ENCODE results near the gene ATL3. TPM values are rescaled to one million over a fixed set of nuclear protein-coding genes. Genes with fewer than 3 reads are reported as not detected.
"Not testable (repeated sequence)": the region's sequence is repeated elsewhere in the genome, so short reads cannot be mapped to it uniquely, and the experiment has no call there.

ATL3 gene
- total and polyA plus RNA-seq, 7 experiments from 2014 or later: 13.8 to 33.3 (median 26.8) TPM

- ATAC-seq (no peak), DNase-seq (no peak)
- no peaks in the 10 kb centered on the region for H3K9me3 ChIP-seq (ENCODE audit: control insufficient read depth in 2 of 3, low read length in 3 of 3)
- no peaks in the 10 kb centered on the region for H3K4me1 ChIP-seq (ENCODE audit: control insufficient read depth in 2 of 2, insufficient read depth in 2 of 2, low read length in 2 of 2)
- CTCF ChIA-PET: no interaction called here
- H3K27me3 ChIP-seq (ENCODE audit: control insufficient read depth in 2 of 2, insufficient read depth in 2 of 2, low read length in 2 of 2): no peaks in the 10 kb centered on the region
- H3K4me3 ChIP-seq (ENCODE audit: low read length): no peak overlapping the region
- Mint-ChIP-seq H3K36me3 (peaks cover 0 to 22% (median 12%) of the 10 kb centered on the region in 5 donors), H3K27me3 (no peaks in the 10 kb centered on the region), H3K9me3 (no peaks in the 10 kb centered on the region), H3K27ac (peak overlapping the region in 1 of 9 donors; percentile 43), H3K4me3 (no peak overlapping the region), H3K4me1 (peaks cover 2 to 16% (median 14%) of the 10 kb centered on the region in 7 donors)
- POLR2A ChIA-PET: no interaction called here
- H3K27ac ChIP-seq (ENCODE audit: low read depth, low read length): no peak overlapping the region
- intact Hi-C loops (cut with micrococcal nuclease): no loop called here
- no peaks in the 10 kb centered on the region for H3K36me3 ChIP-seq (ENCODE audit: control insufficient read depth in 2 of 3, insufficient read depth in 3 of 3, low read length in 3 of 3)
These were observed 28.0 kb upstream of the ATL3 start for GRCh38 chr11:63698976-63699733.

- H3K27ac Mint-ChIP-seq: no peak overlapping the region
These were observed 23.4 kb upstream of the ATL3 start for GRCh38 chr11:63694596-63694995.

GRCh38 chr11:63687845-63688244, 16.7 kb upstream of the ATL3 start:
- CTCF ChIA-PET: interaction anchor here (0.6 kb wide), 1 partner anchor 229 kb away, joined by 3 read pairs; no protein-coding TSS in a partner anchor
- Histone ChIP-seq H3K9me3 (ENCODE audit: control insufficient read depth in 2 of 3, low read length in 3 of 3) (no peaks in the 10 kb centered on the region), H3K27me3 (ENCODE audit: control insufficient read depth in 2 of 2, insufficient read depth in 2 of 2, low read length in 2 of 2) (no peaks in the 10 kb centered on the region), H3K27ac (ENCODE audit: low read depth, low read length) (no peak overlapping the region), H3K36me3 (ENCODE audit: control insufficient read depth in 2 of 3, insufficient read depth in 3 of 3, low read length in 3 of 3) (no peaks in the 10 kb centered on the region), H3K4me3 (ENCODE audit: low read length) (no peak overlapping the region), H3K4me1 (ENCODE audit: control insufficient read depth in 2 of 2, insufficient read depth in 2 of 2, low read length in 2 of 2) (peaks cover 0 to under 1% of the 10 kb centered on the region in 2 donors)
- peaks cover 17 to 36% (median 23%) of the 10 kb centered on the region in 7 donors for H3K4me1 Mint-ChIP-seq
- no peak overlapping the region for H3K4me3 Mint-ChIP-seq
- H3K27me3 Mint-ChIP-seq: no peaks in the 10 kb centered on the region
- H3K9me3 Mint-ChIP-seq: no peaks in the 10 kb centered on the region
- H3K27ac Mint-ChIP-seq: no peak overlapping the region
- intact Hi-C loops (cut with micrococcal nuclease): loop anchor here in 1 of 2 donors (2.0 kb wide), 1 partner anchor 17 kb away; the partner anchor contains the start of gene ATL3
- ATAC-seq: no peak
- DNase-seq: no peak
- POLR2A ChIA-PET: no interaction called here
- peaks cover 0 to 6% (median 3%) of the 10 kb centered on the region in 5 donors for H3K36me3 Mint-ChIP-seq

More at GRCh38 chr11:63694596-63694995, 23.4 kb upstream of the ATL3 start:
- Mint-ChIP-seq H3K9me3 (no peaks in the 10 kb centered on the region), H3K4me3 (no peak overlapping the region), H3K27me3 (no peaks in the 10 kb centered on the region), H3K4me1 (peaks cover 0 to 21% (median 9%) of the 10 kb centered on the region in 7 donors), H3K36me3 (peaks cover 0 to 19% (median 8%) of the 10 kb centered on the region in 5 donors)
- ATAC-seq: no peak
- no peak overlapping the region for H3K4me3 ChIP-seq (ENCODE audit: low read length)
- H3K27ac ChIP-seq (ENCODE audit: low read depth, low read length): no peak overlapping the region
- H3K9me3 ChIP-seq (ENCODE audit: control insufficient read depth in 2 of 3, low read length in 3 of 3): no peaks in the 10 kb centered on the region
- DNase-seq: no peak
- no peaks in the 10 kb centered on the region for H3K27me3 ChIP-seq (ENCODE audit: control insufficient read depth in 2 of 2, insufficient read depth in 2 of 2, low read length in 2 of 2)
- no peaks in the 10 kb centered on the region for H3K36me3 ChIP-seq (ENCODE audit: control insufficient read depth in 2 of 3, insufficient read depth in 3 of 3, low read length in 3 of 3)
- CTCF ChIA-PET: interaction anchor here (0.9 kb wide), 1 partner anchor 44 kb away, joined by 3 read pairs; no protein-coding TSS in a partner anchor
- no peaks in the 10 kb centered on the region for H3K4me1 ChIP-seq (ENCODE audit: control insufficient read depth in 2 of 2, insufficient read depth in 2 of 2, low read length in 2 of 2)
- POLR2A ChIA-PET: no interaction called here
- intact Hi-C loops (cut with micrococcal nuclease): no loop called here

- POLR2A ChIA-PET: no interaction called here
- H3K4me1 ChIP-seq (ENCODE audit: control insufficient read depth in 2 of 2, insufficient read depth in 2 of 2, low read length in 2 of 2): peaks cover 0 to 9% of the 10 kb centered on the region in 2 donors
- H3K9me3 ChIP-seq (ENCODE audit: control insufficient read depth in 2 of 3, low read length in 3 of 3): no peaks in the 10 kb centered on the region
- no peak overlapping the region for H3K4me3 Mint-ChIP-seq
- H3K36me3 ChIP-seq (ENCODE audit: control insufficient read depth in 2 of 3, insufficient read depth in 3 of 3, low read length in 3 of 3): no peaks in the 10 kb centered on the region
- no peak overlapping the region for H3K27ac ChIP-seq (ENCODE audit: low read depth, low read length)
- no peaks in the 10 kb centered on the region for H3K27me3 Mint-ChIP-seq
- H3K36me3 Mint-ChIP-seq: peaks cover 0 to 6% (median 3%) of the 10 kb centered on the region in 5 donors
- ATAC-seq (no peak), DNase-seq (no peak)
- intact Hi-C loops (cut with micrococcal nuclease): loop anchor here in 1 of 2 donors (2.0 kb wide), 1 partner anchor 16 kb away; the partner anchor contains the start of gene ATL3
- no peak overlapping the region for H3K4me3 ChIP-seq (ENCODE audit: low read length)
- H3K9me3 Mint-ChIP-seq: no peaks in the 10 kb centered on the region
- peaks cover 26 to 45% (median 33%) of the 10 kb centered on the region in 7 donors for H3K4me1 Mint-ChIP-seq
- no peak overlapping the region for H3K27ac Mint-ChIP-seq
- CTCF ChIA-PET: no interaction called here
- H3K27me3 ChIP-seq (ENCODE audit: control insufficient read depth in 2 of 2, insufficient read depth in 2 of 2, low read length in 2 of 2): no peaks in the 10 kb centered on the region
These were observed 15.8 kb upstream of the ATL3 start for GRCh38 chr11:63686926-63687325.

- ChIA-PET CTCF (interaction anchor here (1.0 to 1.6 kb wide), 2 partner anchors 16 to 53 kb away, joined by 3 to 4 read pairs; no protein-coding TSS in a partner anchor), POLR2A (interaction anchor here (0.6 kb wide), 2 partner anchors 12 to 16 kb away, joined by 3 to 4 read pairs; no protein-coding TSS in a partner anchor)
- H3K27ac ChIP-seq (ENCODE audit: low read depth, low read length); H3K4me3 Mint-ChIP-seq; intact Hi-C loops (cut with micrococcal nuclease); H3K9me3 ChIP-seq (ENCODE audit: control insufficient read depth in 2 of 3, low read length in 3 of 3); H3K36me3 ChIP-seq (ENCODE audit: control insufficient read depth in 2 of 3, insufficient read depth in 3 of 3, low read length in 3 of 3); H3K4me3 ChIP-seq (ENCODE audit: low read length); H3K27me3 Mint-ChIP-seq; H3K27ac Mint-ChIP-seq; DNase-seq; H3K36me3 Mint-ChIP-seq; H3K9me3 Mint-ChIP-seq; ATAC-seq; H3K27me3 ChIP-seq (ENCODE audit: control insufficient read depth in 2 of 2, insufficient read depth in 2 of 2, low read length in 2 of 2): not testable (repeated sequence)
- peaks cover 6 to 17% of the 10 kb centered on the region in 2 donors for H3K4me1 ChIP-seq (ENCODE audit: control insufficient read depth in 2 of 2, insufficient read depth in 2 of 2, low read length in 2 of 2)
- H3K4me1 Mint-ChIP-seq: peaks cover 33 to 49% (median 37%) of the 10 kb centered on the region in 7 donors
These were observed 14.1 kb upstream of the ATL3 start for GRCh38 chr11:63685158-63685721.

- Histone ChIP-seq H3K27me3 (ENCODE audit: control insufficient read depth in 2 of 2, insufficient read depth in 2 of 2, low read length in 2 of 2) (no peaks in the 10 kb centered on the region), H3K27ac (ENCODE audit: low read depth, low read length) (peak overlapping the region; percentile 69), H3K36me3 (ENCODE audit: control insufficient read depth in 2 of 3, insufficient read depth in 3 of 3, low read length in 3 of 3) (no peaks in the 10 kb centered on the region), H3K9me3 (ENCODE audit: control insufficient read depth in 2 of 3, low read length in 3 of 3) (no peaks in the 10 kb centered on the region), H3K4me1 (ENCODE audit: control insufficient read depth in 2 of 2, insufficient read depth in 2 of 2, low read length in 2 of 2) (peaks cover 6 to 17% of the 10 kb centered on the region in 2 donors), H3K4me3 (ENCODE audit: low read length) (no peak overlapping the region)
- intact Hi-C loops (cut with micrococcal nuclease): loop anchor here (5.0 kb wide), 8 partner anchors 84 to 1454 kb away; partner anchors contain the start of genes PLAAT4 (in 2 of the 2), OTUB1 (in 1 of the 2), PRDX5 (in 1 of the 2) and SLC3A2 (in 1 of the 2)
- no peak for DNase-seq
- Mint-ChIP-seq H3K36me3 (peaks cover 0 to 3% (median 0%) of the 10 kb centered on the region in 5 donors), H3K4me3 (peak overlapping the region; percentile 89 to 97 (median 94)), H3K27ac (peak overlapping the region in 6 of 9 donors; percentile 14 to 85 (median 38)), H3K27me3 (peaks cover 0 to 12% (median 0%) of the 10 kb centered on the region in 5 donors), H3K4me1 (peaks cover 26 to 41% (median 32%) of the 10 kb centered on the region in 7 donors), H3K9me3 (peaks cover 0 to 4% (median 0%) of the 10 kb centered on the region in 11 donors)
- ChIA-PET POLR2A (interaction anchor here (2.0 to 3.2 kb wide), 2 partner anchors 10 to 13 kb away, joined by 8 to 42 read pairs; partner anchors contain the start of gene ATL3), CTCF (interaction anchor here (0.9 to 1.8 kb wide), 3 partner anchors 13 to 204 kb away, joined by 3 to 9 read pairs (median 3); partner anchors contain the start of gene ATL3)
- ATAC-seq: no peak
These were observed 12.2 kb upstream of the ATL3 start for GRCh38 chr11:63683133-63683991.

Data from naive thymus-derived CD4-positive, alpha-beta T cell (primary cell).